PC-9 (cell line): Measurements from ENCODE around the gene SMTNL2.

ENCODE experiments used
- CTCF ChIP-seq: fragments of 200-600 bp; sonication (generic); conservative IDR thresholded peaks from 2 replicates; pipeline ENCODE4 v1.6.1; 2017; ENCODE audit warnings: mixed run types, antibody characterized with exemption, mild to moderate bottlenecking, moderate library complexity
- EZH2 ChIP-seq: fragments of 200-600 bp; sonication (generic); IDR thresholded peaks from 2 replicates; pipeline ENCODE4 v1.8.0; 2017; ENCODE audit warnings: antibody characterized with exemption, low read depth

GRCh38 chr17:4573115-4573514 lies 11.2 kb upstream of the SMTNL2 start:
- TF ChIP-seq CTCF (no peak), EZH2 (no peak)
